ENCODE measurements around the gene CALN1. TPM values are rescaled to one million over a fixed set of nuclear protein-coding genes. Genes with fewer than 3 reads are reported as not detected.

Gene CALN1
- polyA plus RNA-seq, 1 donor (not counting 4 experiments of a cell fraction or from before 2014, with no cell fraction given) = not detected

- Histone ChIP-seq H3K9me1 (ENCODE audit: control insufficient read depth, extremely low read depth, insufficient read depth, low read length) (no peaks in the 10 kb centered on the region), H3K27ac (ENCODE audit: control insufficient read depth, insufficient read depth, low read length) (no peak overlapping the region), H3K4me2 (ENCODE audit: control insufficient read depth, extremely low read depth, insufficient read depth, low read depth, low read length) (no peak overlapping the region), H2AFZ (ENCODE audit: control insufficient read depth, low read length) (no peak overlapping the region), H3K36me3 (ENCODE audit: control insufficient read depth in 2 of 2, extremely low read depth in 1 of 2, insufficient read depth in 2 of 2, low read length in 2 of 2) (no peaks in the 10 kb centered on the region), H3K4me3 (ENCODE audit: control insufficient read depth in 2 of 3, extremely low read depth in 1 of 3, insufficient read depth in 2 of 3, low read depth in 1 of 3, low read length in 3 of 3) (no peak overlapping the region), H3K27me3 (ENCODE audit: control insufficient read depth, extremely low read depth, insufficient read depth, low read length) (no peaks in the 10 kb centered on the region), H3K4me1 (ENCODE audit: control insufficient read depth, extremely low read depth, insufficient read depth, low read length) (no peaks in the 10 kb centered on the region), H3K9ac (ENCODE audit: control insufficient read depth, extremely low read depth, insufficient read depth, low read length) (no peak overlapping the region), H3K9me3 (ENCODE audit: control insufficient read depth, low read depth, low read length) (no peaks in the 10 kb centered on the region), H3K79me2 (ENCODE audit: control insufficient read depth, insufficient read depth, low read length) (no peaks in the 10 kb centered on the region), H4K20me1 (ENCODE audit: control insufficient read depth, extremely low read depth, insufficient read depth, low read length) (no peaks in the 10 kb centered on the region)
- dilution Hi-C loops (cut with MboI; ENCODE audit: extremely low pct_ligation_motif_present, low sequenced_read_pairs) = no loop called here
- FAIRE-seq (no peak), DNase-seq (ENCODE audit: low read depth, low spot score) (no peak)
- TF ChIP-seq EZH2 (IDR thresholded peaks at IDR 0.05; ENCODE audit: low read length) = no peak
- TF ChIP-seq, protein P1, sequence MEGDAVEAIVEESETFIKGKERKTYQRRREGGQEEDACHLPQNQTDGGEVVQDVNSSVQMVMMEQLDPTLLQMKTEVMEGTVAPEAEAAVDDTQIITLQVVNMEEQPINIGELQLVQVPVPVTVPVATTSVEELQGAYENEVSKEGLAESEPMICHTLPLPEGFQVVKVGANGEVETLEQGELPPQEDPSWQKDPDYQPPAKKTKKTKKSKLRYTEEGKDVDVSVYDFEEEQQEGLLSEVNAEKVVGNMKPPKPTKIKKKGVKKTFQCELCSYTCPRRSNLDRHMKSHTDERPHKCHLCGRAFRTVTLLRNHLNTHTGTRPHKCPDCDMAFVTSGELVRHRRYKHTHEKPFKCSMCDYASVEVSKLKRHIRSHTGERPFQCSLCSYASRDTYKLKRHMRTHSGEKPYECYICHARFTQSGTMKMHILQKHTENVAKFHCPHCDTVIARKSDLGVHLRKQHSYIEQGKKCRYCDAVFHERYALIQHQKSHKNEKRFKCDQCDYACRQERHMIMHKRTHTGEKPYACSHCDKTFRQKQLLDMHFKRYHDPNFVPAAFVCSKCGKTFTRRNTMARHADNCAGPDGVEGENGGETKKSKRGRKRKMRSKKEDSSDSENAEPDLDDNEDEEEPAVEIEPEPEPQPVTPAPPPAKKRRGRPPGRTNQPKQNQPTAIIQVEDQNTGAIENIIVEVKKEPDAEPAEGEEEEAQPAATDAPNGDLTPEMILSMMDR (optimal IDR thresholded peaks at IDR 0.05 in 1 of 3, IDR thresholded peaks at IDR 0.05 in 1 of 3, conservative IDR thresholded peaks at IDR 0.05 in 1 of 3; ENCODE audit: extremely low read depth in 1 of 3, insufficient read depth in 2 of 3, low read length in 3 of 3) = no peak
Measured at GRCh38 chr7:71766016-71766415, 646.1 kb downstream of the CALN1 start.

DNA sequence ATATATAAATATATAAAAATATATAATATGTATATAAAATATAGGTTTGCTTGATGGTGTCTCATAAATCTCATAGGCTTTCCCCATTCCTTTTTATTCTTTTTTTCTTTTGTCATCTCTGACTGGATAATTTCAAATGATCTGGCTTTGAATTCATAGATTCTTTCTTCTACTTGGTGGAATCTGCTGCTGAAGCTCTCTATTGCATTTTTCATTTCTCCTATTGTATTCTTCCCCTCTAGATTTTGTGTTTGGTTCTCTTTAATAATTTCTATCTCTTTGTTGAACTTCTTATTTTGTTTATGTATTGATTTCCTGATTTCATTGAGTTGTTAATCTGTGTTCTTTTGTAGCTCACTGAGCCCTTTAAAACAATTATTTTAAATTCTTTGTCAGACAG lies 650.8 kb downstream of the CALN1 start:
- no peaks in the 10 kb centered on the region for H3K27me3 ChIP-seq (ENCODE audit: control insufficient read depth, extremely low read depth, insufficient read depth, low read length)
- no peaks in the 10 kb centered on the region for H3K9me1 ChIP-seq (ENCODE audit: control insufficient read depth, extremely low read depth, insufficient read depth, low read length)
- no peak overlapping the region for H3K9ac ChIP-seq (ENCODE audit: control insufficient read depth, extremely low read depth, insufficient read depth, low read length)
- no peak overlapping the region for H2AFZ ChIP-seq (ENCODE audit: control insufficient read depth, low read length)
- DNase-seq (ENCODE audit: low read depth, low spot score) (no peak), FAIRE-seq (no peak)
- no peaks in the 10 kb centered on the region for H3K79me2 ChIP-seq (ENCODE audit: control insufficient read depth, insufficient read depth, low read length)
- H4K20me1 ChIP-seq (ENCODE audit: control insufficient read depth, extremely low read depth, insufficient read depth, low read length) = no peaks in the 10 kb centered on the region
- no peak for TF ChIP-seq EZH2 (IDR thresholded peaks at IDR 0.05; ENCODE audit: low read length)
- TF ChIP-seq, protein P1 (optimal IDR thresholded peaks at IDR 0.05 in 1 of 3, IDR thresholded peaks at IDR 0.05 in 1 of 3, conservative IDR thresholded peaks at IDR 0.05 in 1 of 3; ENCODE audit: extremely low read depth in 1 of 3, insufficient read depth in 2 of 3, low read length in 3 of 3) = no peak
- H3K9me3 ChIP-seq (ENCODE audit: control insufficient read depth, low read depth, low read length) = no peaks in the 10 kb centered on the region
- dilution Hi-C loops (cut with MboI; ENCODE audit: extremely low pct_ligation_motif_present, low sequenced_read_pairs) = no loop called here
- H3K4me3 ChIP-seq (ENCODE audit: control insufficient read depth in 2 of 3, extremely low read depth in 1 of 3, insufficient read depth in 2 of 3, low read depth in 1 of 3, low read length in 3 of 3) = no peak overlapping the region
- no peaks in the 10 kb centered on the region for H3K4me1 ChIP-seq (ENCODE audit: control insufficient read depth, extremely low read depth, insufficient read depth, low read length)
- no peak overlapping the region for H3K4me2 ChIP-seq (ENCODE audit: control insufficient read depth, extremely low read depth, insufficient read depth, low read depth, low read length)
- H3K27ac ChIP-seq (ENCODE audit: control insufficient read depth, insufficient read depth, low read length) = no peak overlapping the region
- H3K36me3 ChIP-seq (ENCODE audit: control insufficient read depth in 2 of 2, extremely low read depth in 1 of 2, insufficient read depth in 2 of 2, low read length in 2 of 2) = no peaks in the 10 kb centered on the region
